ENCODE results near the gene MAP2K2.

The MAP2K2 gene

GRCh38 chr19:4112367-4112766 is 11.6 kb downstream of the MAP2K2 start:
- H3K27me3 ChIP-seq (ENCODE audit: insufficient read depth, low read length, poor library complexity): no peaks in the 10 kb centered on the region
- no peaks in the 10 kb centered on the region for H3K79me1 ChIP-seq (ENCODE audit: low read length)
- H2BK5ac ChIP-seq (ENCODE audit: low read length): no peak overlapping the region
- H4K8ac ChIP-seq (ENCODE audit: low read depth, low read length): no peak overlapping the region
- no CpG with 5 or more reads among the region's 17 CpGs for WGBS (ENCODE audit: extremely low coverage, insufficient coverage, low lambda C conversion rate)
- H3K4ac ChIP-seq (ENCODE audit: low read depth, low read length): no peak overlapping the region
- H3K56ac ChIP-seq (ENCODE audit: low read length): no peak overlapping the region
- H3K79me2 ChIP-seq (ENCODE audit: control insufficient read depth, insufficient read depth, low read length): no peaks in the 10 kb centered on the region
- no peak overlapping the region for H2BK15ac ChIP-seq (replicated peaks; ENCODE audit: low read depth)
- H2AK5ac ChIP-seq (ENCODE audit: low read length): no peak overlapping the region
- H3K4me2 ChIP-seq (ENCODE audit: low read length): no peak overlapping the region
- H3K18ac ChIP-seq (ENCODE audit: low read length): no peak overlapping the region
- H3K36me3 ChIP-seq (ENCODE audit: control insufficient read depth, insufficient read depth, low read length): peaks cover 8% of the 10 kb centered on the region
- H3K23ac ChIP-seq (ENCODE audit: low read length): no peak overlapping the region
- H4K5ac ChIP-seq (ENCODE audit: low read length): no peak overlapping the region
- no peak overlapping the region for H3K4me3 ChIP-seq (ENCODE audit: low read length)
- DNase-seq: no peak
- no peak overlapping the region for H2BK120ac ChIP-seq (ENCODE audit: low read depth, low read length)
- H3K27ac ChIP-seq (ENCODE audit: low read depth, low read length): no peak overlapping the region
- no peaks in the 10 kb centered on the region for H3K4me1 ChIP-seq (ENCODE audit: control insufficient read depth, low read depth, low read length)
- H3K9ac ChIP-seq (ENCODE audit: low read length): no peak overlapping the region

- Histone ChIP-seq H3K4me2 (ENCODE audit: low read length) (no peak overlapping the region), H4K8ac (ENCODE audit: low read depth, low read length) (no peak overlapping the region), H3K4me1 (ENCODE audit: control insufficient read depth, low read depth, low read length) (no peaks in the 10 kb centered on the region), H3K56ac (ENCODE audit: low read length) (no peak overlapping the region), H3K4me3 (ENCODE audit: low read length) (no peak overlapping the region), H3K79me2 (ENCODE audit: control insufficient read depth, insufficient read depth, low read length) (no peaks in the 10 kb centered on the region), H2AK5ac (ENCODE audit: low read length) (no peak overlapping the region), H3K27me3 (ENCODE audit: insufficient read depth, low read length, poor library complexity) (no peaks in the 10 kb centered on the region), H3K23ac (ENCODE audit: low read length) (no peak overlapping the region), H3K9ac (ENCODE audit: low read length) (no peak overlapping the region), H3K27ac (ENCODE audit: low read depth, low read length) (no peak overlapping the region), H3K79me1 (ENCODE audit: low read length) (no peaks in the 10 kb centered on the region), H2BK120ac (ENCODE audit: low read depth, low read length) (no peak overlapping the region), H3K36me3 (ENCODE audit: control insufficient read depth, insufficient read depth, low read length) (peaks cover 10% of the 10 kb centered on the region), H2BK5ac (ENCODE audit: low read length) (no peak overlapping the region), H3K18ac (ENCODE audit: low read length) (no peak overlapping the region), H3K4ac (ENCODE audit: low read depth, low read length) (no peak overlapping the region), H2BK15ac (replicated peaks; ENCODE audit: low read depth) (no peak overlapping the region), H4K5ac (ENCODE audit: low read length) (no peak overlapping the region)
- DNase-seq: no peak
- WGBS (ENCODE audit: extremely low coverage, insufficient coverage, low lambda C conversion rate): no CpG with 5 or more reads among the region's 6 CpGs
Measured at GRCh38 chr19:4109626-4109945, 14.3 kb downstream of the MAP2K2 start.

GRCh38 chr19:4108767-4109625 is 14.9 kb downstream of the MAP2K2 start:
- no peak overlapping the region for H2BK5ac ChIP-seq (ENCODE audit: low read length)
- no peaks in the 10 kb centered on the region for H3K4me1 ChIP-seq (ENCODE audit: control insufficient read depth, low read depth, low read length)
- no peak overlapping the region for H4K8ac ChIP-seq (ENCODE audit: low read depth, low read length)
- no peak overlapping the region for H2BK15ac ChIP-seq (replicated peaks; ENCODE audit: low read depth)
- H3K4me3 ChIP-seq (ENCODE audit: low read length): no peak overlapping the region
- no peak overlapping the region for H3K56ac ChIP-seq (ENCODE audit: low read length)
- no peak overlapping the region for H3K23ac ChIP-seq (ENCODE audit: low read length)
- no peak overlapping the region for H3K4me2 ChIP-seq (ENCODE audit: low read length)
- H2BK120ac ChIP-seq (ENCODE audit: low read depth, low read length): no peak overlapping the region
- no peak overlapping the region for H3K9ac ChIP-seq (ENCODE audit: low read length)
- no CpG with 5 or more reads among the region's 35 CpGs for WGBS (ENCODE audit: extremely low coverage, insufficient coverage, low lambda C conversion rate)
- no peak for DNase-seq
- H3K79me1 ChIP-seq (ENCODE audit: low read length): no peaks in the 10 kb centered on the region
- no peak overlapping the region for H4K5ac ChIP-seq (ENCODE audit: low read length)
- peaks cover 9% of the 10 kb centered on the region for H3K36me3 ChIP-seq (ENCODE audit: control insufficient read depth, insufficient read depth, low read length)
- no peak overlapping the region for H3K4ac ChIP-seq (ENCODE audit: low read depth, low read length)
- H3K18ac ChIP-seq (ENCODE audit: low read length): no peak overlapping the region
- H3K27me3 ChIP-seq (ENCODE audit: insufficient read depth, low read length, poor library complexity): no peaks in the 10 kb centered on the region
- H2AK5ac ChIP-seq (ENCODE audit: low read length): no peak overlapping the region
- H3K79me2 ChIP-seq (ENCODE audit: control insufficient read depth, insufficient read depth, low read length): no peaks in the 10 kb centered on the region
- no peak overlapping the region for H3K27ac ChIP-seq (ENCODE audit: low read depth, low read length)

GRCh38 chr19:4103080-4103433 is 20.9 kb downstream of the MAP2K2 start:
- no peak overlapping the region for H4K5ac ChIP-seq (ENCODE audit: low read length)
- H3K36me3 ChIP-seq (ENCODE audit: control insufficient read depth, insufficient read depth, low read length): peaks cover 12% of the 10 kb centered on the region

GRCh38 chr19:4102339-4103079 is 21.4 kb downstream of the MAP2K2 start:
- no peak overlapping the region for H3K27ac ChIP-seq (ENCODE audit: low read depth, low read length)
- H3K23ac ChIP-seq (ENCODE audit: low read length): no peak overlapping the region
- H2BK15ac ChIP-seq (replicated peaks; ENCODE audit: low read depth): no peak overlapping the region
- H3K4me2 ChIP-seq (ENCODE audit: low read length): no peak overlapping the region
- H2AK5ac ChIP-seq (ENCODE audit: low read length): no peak overlapping the region
- H4K5ac ChIP-seq (ENCODE audit: low read length): no peak overlapping the region
- H3K36me3 ChIP-seq (ENCODE audit: control insufficient read depth, insufficient read depth, low read length): peaks cover 12% of the 10 kb centered on the region
- no peak overlapping the region for H3K4ac ChIP-seq (ENCODE audit: low read depth, low read length)
- no peaks in the 10 kb centered on the region for H3K27me3 ChIP-seq (ENCODE audit: insufficient read depth, low read length, poor library complexity)
- H3K4me1 ChIP-seq (ENCODE audit: control insufficient read depth, low read depth, low read length): no peaks in the 10 kb centered on the region
- no CpG with 5 or more reads among the region's 53 CpGs for WGBS (ENCODE audit: extremely low coverage, insufficient coverage, low lambda C conversion rate)
- H2BK5ac ChIP-seq (ENCODE audit: low read length): no peak overlapping the region
- H3K56ac ChIP-seq (ENCODE audit: low read length): no peak overlapping the region
- H3K18ac ChIP-seq (ENCODE audit: low read length): no peak overlapping the region
- no peak for DNase-seq
- H3K79me1 ChIP-seq (ENCODE audit: low read length): no peaks in the 10 kb centered on the region
- H3K79me2 ChIP-seq (ENCODE audit: control insufficient read depth, insufficient read depth, low read length): no peaks in the 10 kb centered on the region
- no peak overlapping the region for H2BK120ac ChIP-seq (ENCODE audit: low read depth, low read length)
- no peak overlapping the region for H3K9ac ChIP-seq (ENCODE audit: low read length)
- H3K4me3 ChIP-seq (ENCODE audit: low read length): no peak overlapping the region
- no peak overlapping the region for H4K8ac ChIP-seq (ENCODE audit: low read depth, low read length)

More at GRCh38 chr19:4103080-4103433, 20.9 kb downstream of the MAP2K2 start:
- Histone ChIP-seq H3K56ac (ENCODE audit: low read length) (no peak overlapping the region), H3K27ac (ENCODE audit: low read depth, low read length) (no peak overlapping the region), H3K9ac (ENCODE audit: low read length) (no peak overlapping the region), H3K4me2 (ENCODE audit: low read length) (no peak overlapping the region), H4K8ac (ENCODE audit: low read depth, low read length) (no peak overlapping the region), H2BK5ac (ENCODE audit: low read length) (no peak overlapping the region), H3K23ac (ENCODE audit: low read length) (no peak overlapping the region), H3K79me1 (ENCODE audit: low read length) (no peaks in the 10 kb centered on the region), H3K18ac (ENCODE audit: low read length) (no peak overlapping the region), H2BK15ac (replicated peaks; ENCODE audit: low read depth) (no peak overlapping the region), H3K4ac (ENCODE audit: low read depth, low read length) (no peak overlapping the region), H3K4me3 (ENCODE audit: low read length) (no peak overlapping the region), H3K27me3 (ENCODE audit: insufficient read depth, low read length, poor library complexity) (no peaks in the 10 kb centered on the region), H3K4me1 (ENCODE audit: control insufficient read depth, low read depth, low read length) (no peaks in the 10 kb centered on the region), H2AK5ac (ENCODE audit: low read length) (no peak overlapping the region), H2BK120ac (ENCODE audit: low read depth, low read length) (no peak overlapping the region), H3K79me2 (ENCODE audit: control insufficient read depth, insufficient read depth, low read length) (no peaks in the 10 kb centered on the region)
- DNase-seq: no peak
- no CpG with 5 or more reads among the region's 9 CpGs for WGBS (ENCODE audit: extremely low coverage, insufficient coverage, low lambda C conversion rate)

Data from mesendoderm (in vitro differentiated cells).